ENCODE measurements around the gene RTN4.

The RTN4 gene

GRCh38 chr2:55050100-55050994 is at the start of gene RTN4:
TSS of gene RTN4 (minus strand) at chr2:55050451. CDS start at chr2:55050300, 151 bp downstream.
- H3K4me3 ChIP-seq (ENCODE audit: low read depth, low read length), result peak within 1 kb of the TSS; percentile 60
- TF ChIP-seq CTCF (IDR thresholded peaks at IDR 0.05; ENCODE audit: borderline replicate concordance, insufficient read depth, low read depth, low read length), result peak; percentile 37; the same call in 1 of the 2 replicates

- H3K4me3 ChIP-seq (ENCODE audit: low read depth, low read length), result no peak overlapping the region
- TF ChIP-seq CTCF (IDR thresholded peaks at IDR 0.05; ENCODE audit: borderline replicate concordance, insufficient read depth, low read depth, low read length), result no peak
Observed at GRCh38 chr2:55099493-55099877, 49.2 kb upstream of the RTN4 start.

GRCh38 chr2:55097461-55098410 is 47.5 kb upstream of the RTN4 start:
- TF ChIP-seq CTCF (IDR thresholded peaks at IDR 0.05; ENCODE audit: borderline replicate concordance, insufficient read depth, low read depth, low read length), result no peak
- no peak overlapping the region for H3K4me3 ChIP-seq (ENCODE audit: low read depth, low read length)

- no peak for TF ChIP-seq CTCF (IDR thresholded peaks at IDR 0.05; ENCODE audit: borderline replicate concordance, insufficient read depth, low read depth, low read length)
- no peak overlapping the region for H3K4me3 ChIP-seq (ENCODE audit: low read depth, low read length)
Observed at GRCh38 chr2:55097082-55097460, 46.8 kb upstream of the RTN4 start.

GRCh38 chr2:55096586-55096985 is 46.3 kb upstream of the RTN4 start:
- no peak for TF ChIP-seq CTCF (IDR thresholded peaks at IDR 0.05; ENCODE audit: borderline replicate concordance, insufficient read depth, low read depth, low read length)
- H3K4me3 ChIP-seq (ENCODE audit: low read depth, low read length), result no peak overlapping the region

GRCh38 chr2:55093381-55093780 is 43.1 kb upstream of the RTN4 start:
- H3K4me3 ChIP-seq (ENCODE audit: low read depth, low read length), result no peak overlapping the region
- TF ChIP-seq CTCF (IDR thresholded peaks at IDR 0.05; ENCODE audit: borderline replicate concordance, insufficient read depth, low read depth, low read length), result no peak

Data from GM12875 (cell line).